Measurements from ENCODE around the gene TRIM56.
"Not testable (repeated sequence)": the region's sequence is repeated elsewhere in the genome, so short reads cannot be mapped to it uniquely, and the experiment has no call there.

Gene TRIM56

DNA sequence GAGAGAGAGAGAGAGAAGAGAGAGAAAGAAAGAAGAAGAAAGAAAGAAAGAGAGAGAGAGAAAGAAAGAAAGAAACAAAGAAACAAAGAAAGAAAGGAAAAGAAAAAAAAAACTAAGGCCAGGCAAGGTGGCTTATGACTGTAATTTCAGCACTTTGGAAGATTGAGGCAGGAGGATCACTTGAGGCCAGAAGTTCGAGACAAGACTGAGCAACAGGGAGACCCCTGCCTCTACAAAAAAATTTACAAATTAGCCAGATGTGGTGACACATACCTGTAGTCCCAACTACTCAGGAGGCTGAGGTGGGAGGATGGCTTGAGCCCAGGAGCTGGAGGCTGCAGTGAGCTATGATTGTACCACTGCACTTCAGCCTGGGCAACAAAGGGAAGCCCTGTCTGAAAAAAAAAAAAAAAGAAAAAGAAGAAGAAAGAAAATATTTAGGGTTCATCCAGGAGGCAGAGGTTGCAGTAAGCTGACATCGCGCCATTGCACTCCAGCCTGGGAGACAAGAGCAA lies 44.4 kb downstream of the TRIM56 start:
- DNase-seq (ENCODE audit: low read depth in 2 of 2): no peak

GRCh38 chr7:101132626-101133600 lies 47.6 kb downstream of the TRIM56 start:
- not testable (repeated sequence) for DNase-seq (ENCODE audit: low read depth in 2 of 2)

DNA sequence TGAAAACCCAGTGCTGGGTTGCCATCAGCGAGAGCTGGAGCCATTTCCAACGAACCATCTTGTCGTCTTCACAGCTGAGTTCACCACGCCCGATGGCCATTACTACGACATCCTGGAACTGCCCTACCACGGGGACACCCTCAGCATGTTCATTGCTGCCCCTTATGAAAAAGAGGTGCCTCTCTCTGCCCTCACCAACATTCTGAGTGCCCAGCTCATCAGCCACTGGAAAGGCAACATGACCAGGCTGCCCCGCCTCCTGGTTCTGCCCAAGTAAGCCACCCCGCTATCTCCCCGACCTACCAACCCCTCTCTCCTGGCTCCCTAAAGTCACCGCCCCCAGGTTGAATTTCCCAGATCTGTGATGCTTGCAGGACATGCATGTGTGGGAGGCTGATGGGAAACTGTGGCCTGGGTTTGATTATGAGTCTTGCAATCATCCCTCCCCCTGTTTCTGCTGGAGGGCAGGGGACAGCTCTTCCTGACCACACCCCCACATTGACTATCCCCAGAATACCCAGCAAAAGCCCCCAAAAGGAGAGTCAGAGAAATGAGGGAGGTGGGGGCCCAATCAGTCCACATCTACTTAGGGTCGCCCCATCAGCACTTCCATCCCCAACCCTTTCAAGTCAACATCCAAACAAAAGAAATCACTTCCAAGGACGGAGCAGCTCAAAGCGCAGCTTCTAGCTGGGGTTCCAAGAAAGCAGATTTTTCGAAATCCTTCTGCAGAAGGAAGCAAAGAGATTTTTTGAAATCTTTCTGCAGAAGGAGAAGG lies 48.5 kb downstream of the TRIM56 start:
- DNase-seq (ENCODE audit: low read depth in 2 of 2): no peak

DNA sequence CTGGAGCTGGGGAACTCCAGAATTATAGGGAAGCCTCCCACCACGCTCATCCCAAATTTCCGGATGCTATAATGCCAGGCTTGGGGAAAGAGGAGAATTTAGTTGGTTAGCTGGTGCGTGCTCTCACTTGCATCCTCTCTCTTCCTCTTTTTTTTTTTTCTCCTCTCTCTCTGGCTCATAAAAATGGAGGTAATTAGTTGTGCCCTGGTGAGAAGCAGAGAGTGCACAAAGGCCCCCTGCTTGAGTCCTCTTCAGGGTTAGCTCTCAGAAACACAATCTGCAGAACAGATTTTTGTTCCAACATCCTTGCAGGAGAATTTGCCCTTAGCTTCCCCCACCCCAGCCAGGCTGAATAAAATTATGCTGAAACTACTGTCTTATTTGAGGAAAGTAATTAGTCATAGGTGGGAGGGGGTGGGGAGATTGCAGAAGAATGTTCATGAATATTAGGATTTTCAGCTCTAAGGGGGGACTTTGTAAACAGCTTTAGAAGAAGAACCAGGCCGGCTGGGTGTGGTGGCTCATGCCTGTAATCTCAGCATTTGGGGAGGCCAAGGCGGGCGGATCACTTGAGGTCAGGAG lies 49.2 kb downstream of the TRIM56 start:
- DNase-seq (ENCODE audit: low read depth in 2 of 2): peak; percentile 66

- no peak for DNase-seq (ENCODE audit: low read depth in 2 of 2)
Measured at GRCh38 chr7:101137651-101138212, 52.5 kb downstream of the TRIM56 start.

- DNase-seq (ENCODE audit: low read depth in 2 of 2): peak; percentile 91 to 92
Measured at GRCh38 chr7:101138213-101138870, 53.1 kb downstream of the TRIM56 start.

DNA sequence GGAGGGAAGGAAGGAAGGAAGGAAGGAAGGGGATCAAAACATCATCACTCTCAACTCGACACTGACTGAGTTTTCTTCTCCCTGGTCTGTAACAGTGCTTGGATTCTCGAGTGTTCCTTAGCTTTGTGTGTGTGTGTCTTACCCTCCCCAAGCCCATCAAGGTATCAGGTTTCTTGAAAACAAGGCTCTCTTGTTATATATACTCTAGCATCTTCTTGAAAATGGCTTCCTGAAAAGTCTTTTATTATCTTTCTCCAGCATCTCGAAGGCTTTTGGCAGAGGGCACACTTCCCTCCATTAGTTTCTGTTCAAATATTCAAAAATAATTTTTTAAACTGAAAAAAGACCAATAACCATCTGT lies 55.0 kb downstream of the TRIM56 start:
- DNase-seq (ENCODE audit: low read depth in 2 of 2): no peak

DNA sequence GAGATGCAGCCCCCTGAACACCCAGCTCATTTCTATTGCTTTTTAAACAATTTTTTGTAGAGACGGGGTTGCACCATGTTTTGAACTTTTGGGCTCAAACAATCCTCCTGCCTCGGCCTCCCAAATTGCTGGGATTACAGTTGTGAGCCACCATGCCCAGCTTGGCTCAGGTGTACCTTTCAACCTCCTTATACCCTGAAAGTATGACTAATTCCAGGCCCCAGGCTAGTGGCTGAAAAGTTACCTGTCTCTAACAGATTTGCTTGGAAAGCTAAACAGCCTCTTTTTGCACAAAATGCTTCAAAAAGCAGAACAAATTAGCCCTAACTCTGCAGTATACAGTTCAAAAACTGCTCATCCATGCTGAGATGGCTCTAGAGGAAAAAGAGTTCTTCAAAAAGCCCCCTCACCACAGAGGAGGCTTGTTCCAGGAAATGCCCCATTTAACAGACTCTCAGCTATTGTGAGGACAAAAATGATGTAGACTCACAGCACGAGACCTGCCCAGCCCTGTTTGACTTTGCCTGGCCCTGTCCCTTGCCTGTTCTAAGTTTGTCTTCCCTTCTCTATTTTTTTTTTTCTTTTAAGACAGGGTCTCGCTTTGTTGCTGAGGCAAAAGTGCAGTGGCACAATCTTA lies 55.6 kb downstream of the TRIM56 start:
- no peak for DNase-seq (ENCODE audit: low read depth in 2 of 2)
